ENCODE results near the gene ANKRD52. TPM values are rescaled to one million over a fixed set of nuclear protein-coding genes. Genes with fewer than 3 reads are reported as not detected.

The ANKRD52 gene
- total RNA-seq, 1 donor from 2014 or later: 48.5 TPM

- H3K4me1 Mint-ChIP-seq (ENCODE audit: unreplicated experiment): no peaks in the 10 kb centered on the region
- H3K9me3 Mint-ChIP-seq (ENCODE audit: unreplicated experiment): no peaks in the 10 kb centered on the region
- H3K27ac Mint-ChIP-seq (ENCODE audit: unreplicated experiment): no peak overlapping the region
- no peak overlapping the region for H3K4me3 Mint-ChIP-seq (ENCODE audit: unreplicated experiment)
- TF ChIP-seq, protein P1, sequence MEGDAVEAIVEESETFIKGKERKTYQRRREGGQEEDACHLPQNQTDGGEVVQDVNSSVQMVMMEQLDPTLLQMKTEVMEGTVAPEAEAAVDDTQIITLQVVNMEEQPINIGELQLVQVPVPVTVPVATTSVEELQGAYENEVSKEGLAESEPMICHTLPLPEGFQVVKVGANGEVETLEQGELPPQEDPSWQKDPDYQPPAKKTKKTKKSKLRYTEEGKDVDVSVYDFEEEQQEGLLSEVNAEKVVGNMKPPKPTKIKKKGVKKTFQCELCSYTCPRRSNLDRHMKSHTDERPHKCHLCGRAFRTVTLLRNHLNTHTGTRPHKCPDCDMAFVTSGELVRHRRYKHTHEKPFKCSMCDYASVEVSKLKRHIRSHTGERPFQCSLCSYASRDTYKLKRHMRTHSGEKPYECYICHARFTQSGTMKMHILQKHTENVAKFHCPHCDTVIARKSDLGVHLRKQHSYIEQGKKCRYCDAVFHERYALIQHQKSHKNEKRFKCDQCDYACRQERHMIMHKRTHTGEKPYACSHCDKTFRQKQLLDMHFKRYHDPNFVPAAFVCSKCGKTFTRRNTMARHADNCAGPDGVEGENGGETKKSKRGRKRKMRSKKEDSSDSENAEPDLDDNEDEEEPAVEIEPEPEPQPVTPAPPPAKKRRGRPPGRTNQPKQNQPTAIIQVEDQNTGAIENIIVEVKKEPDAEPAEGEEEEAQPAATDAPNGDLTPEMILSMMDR (IDR thresholded peaks at IDR 0.05; ENCODE audit: unreplicated experiment): no peak
- DNase-seq (ENCODE audit: low spot score): no peak
- peaks cover 6% of the 10 kb centered on the region for H3K36me3 Mint-ChIP-seq (ENCODE audit: low read depth, unreplicated experiment)
- H3K27me3 Mint-ChIP-seq (ENCODE audit: unreplicated experiment): peaks cover 12% of the 10 kb centered on the region
Observed at GRCh38 chr12:56234746-56235436, 23.3 kb downstream of the ANKRD52 start.

- no peak for DNase-seq (ENCODE audit: low spot score)
- TF ChIP-seq, protein P1 (IDR thresholded peaks at IDR 0.05; ENCODE audit: unreplicated experiment): no peak
- H3K4me3 Mint-ChIP-seq (ENCODE audit: unreplicated experiment): no peak overlapping the region
- H3K27ac Mint-ChIP-seq (ENCODE audit: unreplicated experiment): no peak overlapping the region
- no peaks in the 10 kb centered on the region for H3K9me3 Mint-ChIP-seq (ENCODE audit: unreplicated experiment)
- peaks cover 3% of the 10 kb centered on the region for H3K36me3 Mint-ChIP-seq (ENCODE audit: low read depth, unreplicated experiment)
- no peaks in the 10 kb centered on the region for H3K4me1 Mint-ChIP-seq (ENCODE audit: unreplicated experiment)
- H3K27me3 Mint-ChIP-seq (ENCODE audit: unreplicated experiment): peaks cover 8% of the 10 kb centered on the region
Observed at GRCh38 chr12:56231184-56231582, 27.0 kb downstream of the ANKRD52 start.

- no peak overlapping the region for H3K27ac Mint-ChIP-seq (ENCODE audit: unreplicated experiment)
- TF ChIP-seq, protein P1 (IDR thresholded peaks at IDR 0.05; ENCODE audit: unreplicated experiment): no peak
- peaks cover 8% of the 10 kb centered on the region for H3K27me3 Mint-ChIP-seq (ENCODE audit: unreplicated experiment)
- H3K4me3 Mint-ChIP-seq (ENCODE audit: unreplicated experiment): no peak overlapping the region
- no peaks in the 10 kb centered on the region for H3K9me3 Mint-ChIP-seq (ENCODE audit: unreplicated experiment)
- H3K4me1 Mint-ChIP-seq (ENCODE audit: unreplicated experiment): no peaks in the 10 kb centered on the region
- DNase-seq (ENCODE audit: low spot score): no peak
- peaks cover 4% of the 10 kb centered on the region for H3K36me3 Mint-ChIP-seq (ENCODE audit: low read depth, unreplicated experiment)
Observed at GRCh38 chr12:56230432-56231183, 27.6 kb downstream of the ANKRD52 start.

DNA sequence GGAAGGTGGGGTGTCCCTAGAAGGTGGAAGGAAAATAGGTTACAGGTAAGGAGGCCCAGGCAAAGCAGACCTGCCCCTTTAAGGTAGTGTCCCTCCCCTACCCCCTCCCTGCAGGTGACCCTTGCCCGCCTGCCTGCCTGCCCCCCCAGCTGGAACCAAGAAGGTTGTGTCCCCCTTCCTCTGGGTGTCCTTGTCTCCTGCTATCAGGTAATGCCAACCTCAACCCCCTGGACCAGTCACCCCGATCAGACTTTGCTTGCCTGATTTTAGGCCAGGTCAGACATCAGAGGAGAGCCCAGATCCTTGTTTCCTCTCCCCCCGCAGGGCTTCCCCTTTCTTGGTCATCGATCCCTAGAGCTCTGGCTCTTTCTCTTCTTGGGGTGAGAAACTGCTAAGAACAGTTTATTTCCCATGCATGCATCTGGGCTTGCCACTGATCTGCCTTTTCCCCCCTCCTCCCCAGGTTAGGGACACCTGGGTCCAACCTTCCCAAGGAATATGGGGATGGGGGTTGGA is 28.2 kb downstream of the ANKRD52 start, which contains the start of gene SLC39A5:
Gene SLC39A5, plus strand, starts transcription at position 136 of the 516 bp plus-strand sequence. CDS start 1,224 bp downstream, outside the sequence.
- TF ChIP-seq, protein P1 (IDR thresholded peaks at IDR 0.05; ENCODE audit: unreplicated experiment): no peak
- H3K4me1 Mint-ChIP-seq (ENCODE audit: unreplicated experiment): peaks cover 6% of the 10 kb centered on the region
- peaks cover 8% of the 10 kb centered on the region for H3K27me3 Mint-ChIP-seq (ENCODE audit: unreplicated experiment)
- H3K9me3 Mint-ChIP-seq (ENCODE audit: unreplicated experiment): no peaks in the 10 kb centered on the region
- H3K4me3 Mint-ChIP-seq (ENCODE audit: unreplicated experiment): no peak within 1 kb of the TSS
- H3K36me3 Mint-ChIP-seq (ENCODE audit: low read depth, unreplicated experiment): peaks cover 4% of the 10 kb centered on the region
- H3K27ac Mint-ChIP-seq (ENCODE audit: unreplicated experiment): no peak within 1 kb of the TSS
- no peak for DNase-seq (ENCODE audit: low spot score)

Data from endothelial cell (in vitro differentiated cells).